Measurements from ENCODE around the gene PDE1C.

Gene PDE1C

GRCh38 chr7:32100407-32100907 is 30.2 kb upstream of the PDE1C start:
- no peak for TF ChIP-seq POLR2A (IDR thresholded peaks at IDR 0.05; ENCODE audit: low read depth, low read length)
- no peak for TF ChIP-seq SPI1 (IDR thresholded peaks at IDR 0.05; ENCODE audit: low read depth, low read length)
- TF ChIP-seq TAF1 (IDR thresholded peaks at IDR 0.05; ENCODE audit: low read depth, low read length) = no peak
- no peak for TF ChIP-seq POLR2AphosphoS5 (IDR thresholded peaks at IDR 0.05; ENCODE audit: low read depth, low read length)
- no peak for TF ChIP-seq POU2F2 (IDR thresholded peaks at IDR 0.05; ENCODE audit: low read depth, low read length)
- no peak for TF ChIP-seq PAX5 (IDR thresholded peaks at IDR 0.05; ENCODE audit: insufficient read depth, low read length, severe bottlenecking)
- FAIRE-seq (no peak), DNase-seq (ENCODE audit: insufficient read length, low spot score) (no peak)

- DNase-seq (ENCODE audit: insufficient read length, low spot score) (no peak), FAIRE-seq (no peak)
- no peak for TF ChIP-seq POLR2AphosphoS5 (IDR thresholded peaks at IDR 0.05; ENCODE audit: low read depth, low read length)
- TF ChIP-seq POU2F2 (IDR thresholded peaks at IDR 0.05; ENCODE audit: low read depth, low read length) = no peak
- no peak for TF ChIP-seq POLR2A (IDR thresholded peaks at IDR 0.05; ENCODE audit: low read depth, low read length)
- no peak for TF ChIP-seq PAX5 (IDR thresholded peaks at IDR 0.05; ENCODE audit: insufficient read depth, low read length, severe bottlenecking)
- TF ChIP-seq TAF1 (IDR thresholded peaks at IDR 0.05; ENCODE audit: low read depth, low read length) = no peak
- TF ChIP-seq SPI1 (IDR thresholded peaks at IDR 0.05; ENCODE audit: low read depth, low read length) = no peak
These were observed 24.3 kb upstream of the PDE1C start for GRCh38 chr7:32094516-32094915.

- TF ChIP-seq PAX5 (IDR thresholded peaks at IDR 0.05; ENCODE audit: insufficient read depth, low read length, severe bottlenecking) = no peak
- no peak for TF ChIP-seq POLR2AphosphoS5 (IDR thresholded peaks at IDR 0.05; ENCODE audit: low read depth, low read length)
- no peak for TF ChIP-seq POLR2A (IDR thresholded peaks at IDR 0.05; ENCODE audit: low read depth, low read length)
- TF ChIP-seq SPI1 (IDR thresholded peaks at IDR 0.05; ENCODE audit: low read depth, low read length) = no peak
- no peak for TF ChIP-seq TAF1 (IDR thresholded peaks at IDR 0.05; ENCODE audit: low read depth, low read length)
- TF ChIP-seq POU2F2 (IDR thresholded peaks at IDR 0.05; ENCODE audit: low read depth, low read length) = no peak
- FAIRE-seq (no peak), DNase-seq (ENCODE audit: insufficient read length, low spot score) (no peak)
These were observed 23.5 kb upstream of the PDE1C start for GRCh38 chr7:32093415-32094408.

- FAIRE-seq = no peak
- DNase-seq (ENCODE audit: insufficient read length, low spot score) = no peak
- TF ChIP-seq POLR2AphosphoS5 (IDR thresholded peaks at IDR 0.05; ENCODE audit: low read depth, low read length) (no peak), SPI1 (IDR thresholded peaks at IDR 0.05; ENCODE audit: low read depth, low read length) (no peak), POLR2A (IDR thresholded peaks at IDR 0.05; ENCODE audit: low read depth, low read length) (no peak), POU2F2 (IDR thresholded peaks at IDR 0.05; ENCODE audit: low read depth, low read length) (no peak), TAF1 (IDR thresholded peaks at IDR 0.05; ENCODE audit: low read depth, low read length) (no peak), PAX5 (IDR thresholded peaks at IDR 0.05; ENCODE audit: insufficient read depth, low read length, severe bottlenecking) (no peak)
These were observed 22.1 kb upstream of the PDE1C start for GRCh38 chr7:32092346-32092745.

GRCh38 chr7:32091608-32092210 is 21.5 kb upstream of the PDE1C start:
- no peak for TF ChIP-seq POLR2A (IDR thresholded peaks at IDR 0.05; ENCODE audit: low read depth, low read length)
- TF ChIP-seq SPI1 (IDR thresholded peaks at IDR 0.05; ENCODE audit: low read depth, low read length) = no peak
- TF ChIP-seq POU2F2 (IDR thresholded peaks at IDR 0.05; ENCODE audit: low read depth, low read length) = no peak
- TF ChIP-seq POLR2AphosphoS5 (IDR thresholded peaks at IDR 0.05; ENCODE audit: low read depth, low read length) = no peak
- FAIRE-seq (no peak), DNase-seq (ENCODE audit: insufficient read length, low spot score) (no peak)

- FAIRE-seq (no peak), DNase-seq (ENCODE audit: insufficient read length, low spot score) (no peak)
- no peak for TF ChIP-seq PAX5 (IDR thresholded peaks at IDR 0.05; ENCODE audit: insufficient read depth, low read length, severe bottlenecking)
- TF ChIP-seq POLR2AphosphoS5 (IDR thresholded peaks at IDR 0.05; ENCODE audit: low read depth, low read length) = no peak
- TF ChIP-seq POLR2A (IDR thresholded peaks at IDR 0.05; ENCODE audit: low read depth, low read length) = no peak
- TF ChIP-seq POU2F2 (IDR thresholded peaks at IDR 0.05; ENCODE audit: low read depth, low read length) = no peak
- TF ChIP-seq TAF1 (IDR thresholded peaks at IDR 0.05; ENCODE audit: low read depth, low read length) = no peak
- TF ChIP-seq SPI1 (IDR thresholded peaks at IDR 0.05; ENCODE audit: low read depth, low read length) = no peak
These were observed 19.5 kb upstream of the PDE1C start for GRCh38 chr7:32089678-32090077.

- no peak for DNase-seq (ENCODE audit: insufficient read length, low spot score)
- FAIRE-seq = no peak
- TF ChIP-seq POU2F2 (IDR thresholded peaks at IDR 0.05; ENCODE audit: low read depth, low read length) (no peak), SPI1 (IDR thresholded peaks at IDR 0.05; ENCODE audit: low read depth, low read length) (no peak), POLR2AphosphoS5 (IDR thresholded peaks at IDR 0.05; ENCODE audit: low read depth, low read length) (no peak), PAX5 (IDR thresholded peaks at IDR 0.05; ENCODE audit: insufficient read depth, low read length, severe bottlenecking) (no peak), TAF1 (IDR thresholded peaks at IDR 0.05; ENCODE audit: low read depth, low read length) (no peak), POLR2A (IDR thresholded peaks at IDR 0.05; ENCODE audit: low read depth, low read length) (no peak)
These were observed 19.0 kb upstream of the PDE1C start for GRCh38 chr7:32089256-32089655.

- TF ChIP-seq TAF1 (IDR thresholded peaks at IDR 0.05; ENCODE audit: low read depth, low read length) = no peak
- TF ChIP-seq SPI1 (IDR thresholded peaks at IDR 0.05; ENCODE audit: low read depth, low read length) = no peak
- TF ChIP-seq POU2F2 (IDR thresholded peaks at IDR 0.05; ENCODE audit: low read depth, low read length) = no peak
- TF ChIP-seq POLR2AphosphoS5 (IDR thresholded peaks at IDR 0.05; ENCODE audit: low read depth, low read length) = no peak
- TF ChIP-seq POLR2A (IDR thresholded peaks at IDR 0.05; ENCODE audit: low read depth, low read length) = no peak
- TF ChIP-seq PAX5 (IDR thresholded peaks at IDR 0.05; ENCODE audit: insufficient read depth, low read length, severe bottlenecking) = no peak
- FAIRE-seq (no peak), DNase-seq (ENCODE audit: insufficient read length, low spot score) (no peak)
These were observed 18.3 kb upstream of the PDE1C start for GRCh38 chr7:32088451-32088881.

- DNase-seq (ENCODE audit: insufficient read length, low spot score) (no peak), FAIRE-seq (no peak)
- TF ChIP-seq SPI1 (IDR thresholded peaks at IDR 0.05; ENCODE audit: low read depth, low read length) (no peak), PAX5 (IDR thresholded peaks at IDR 0.05; ENCODE audit: insufficient read depth, low read length, severe bottlenecking) (no peak), POLR2A (IDR thresholded peaks at IDR 0.05; ENCODE audit: low read depth, low read length) (no peak), POU2F2 (IDR thresholded peaks at IDR 0.05; ENCODE audit: low read depth, low read length) (no peak), TAF1 (IDR thresholded peaks at IDR 0.05; ENCODE audit: low read depth, low read length) (no peak), POLR2AphosphoS5 (IDR thresholded peaks at IDR 0.05; ENCODE audit: low read depth, low read length) (no peak)
These were observed 9.3 kb upstream of the PDE1C start for GRCh38 chr7:32079510-32079909.

Measured in GM12891 (cell line).